CD14-positive monocyte (primary cell): ENCODE measurements around the gene SPINK6. TPM values are rescaled to one million over a fixed set of nuclear protein-coding genes. Genes with fewer than 3 reads are reported as not detected.

Experiments used
- DNase-seq, 3 donors: peaks; one replicate each; pipeline ENCODE4 v3.0.0-alpha.2; 2011 to 2022
- H2AFZ ChIP-seq: 2 replicates; pipeline ENCODE4 v1.6.0; 2012; ENCODE audit warnings: mild to moderate bottlenecking, low read depth, low read length, inconsistent platforms; ENCODE audit not compliant: insufficient read depth, poor library complexity, severe bottlenecking
- H3K27ac ChIP-seq, 2 donors: 1 replicate in 1 of 2; 2 replicates in 1 of 2; pipeline ENCODE4 v1.5.1; 2012 to 2013; ENCODE audit warnings: low read length in 2 of 2, control low read depth in 1 of 2, inconsistent platforms in 1 of 2, low read depth in 1 of 2, mild to moderate bottlenecking in 1 of 2
- H3K27me3 ChIP-seq, 2 donors: one replicate each; pipeline versions ENCODE4 v1.6.0 to v1.6.1; 2011 to 2013; ENCODE audit warnings: low read length in 2 of 2; ENCODE audit not compliant: control insufficient read depth in 2 of 2, insufficient read depth in 2 of 2
- H3K36me3 ChIP-seq, 2 donors: replicated peaks in 1 of 2; 1 replicate in 1 of 2; 2 replicates in 1 of 2; pipeline versions ENCODE4 v1.5.1 to v1.6.1; 2012 to 2013; ENCODE audit warnings: low read length in 2 of 2, control low read depth in 1 of 2, inconsistent platforms in 1 of 2, mild to moderate bottlenecking in 1 of 2; ENCODE audit not compliant: insufficient read depth in 2 of 2, control insufficient read depth in 1 of 2
- H3K4me1 ChIP-seq, 2 donors: 1 replicate in 1 of 2; 2 replicates in 1 of 2; pipeline versions ENCODE4 v1.5.1 to v1.6.1; 2012 to 2013; ENCODE audit warnings: low read length in 2 of 2, control low read depth in 1 of 2, inconsistent platforms in 1 of 2, mild to moderate bottlenecking in 1 of 2, moderate library complexity in 1 of 2; ENCODE audit not compliant: insufficient read depth in 2 of 2, control insufficient read depth in 1 of 2
- H3K4me2 ChIP-seq: replicated peaks from 2 replicates; pipeline ENCODE3; 2012; ENCODE audit warnings: low read length, moderate library complexity, mild to moderate bottlenecking; ENCODE audit not compliant: poor library complexity, severe bottlenecking; ENCODE audit errors: extremely low read depth
- H3K4me3 ChIP-seq, 3 experiments: fragments of 200-600 bp in 1 of 3; sonication (generic) in 1 of 3; replicated peaks in 1 of 3; 1 replicate in 2 of 3; 2 replicates in 1 of 3; pipeline ENCODE4 v1.5.1; 2011 to 2013; ENCODE audit warnings: low read length in 3 of 3, mild to moderate bottlenecking in 3 of 3, control low read depth in 2 of 3, low read depth in 2 of 3, inconsistent platforms in 1 of 3, moderate library complexity in 1 of 3
- H3K79me2 ChIP-seq: 2 replicates; pipeline ENCODE4 v1.6.0; 2012; ENCODE audit warnings: mild to moderate bottlenecking, control low read depth, inconsistent platforms, low read length, moderate library complexity; ENCODE audit not compliant: insufficient read depth
- H3K9ac ChIP-seq: 2 replicates; pipeline ENCODE4 v1.6.0; 2017; ENCODE audit warnings: low read length, mild to moderate bottlenecking; ENCODE audit not compliant: insufficient read depth, poor library complexity, severe bottlenecking
- H3K9me3 ChIP-seq, 2 donors: replicated peaks in 1 of 2; 1 replicate in 1 of 2; 2 replicates in 1 of 2; pipeline versions ENCODE4 v1.5.1 to v1.6.1; 2012 to 2013; ENCODE audit warnings: low read length in 2 of 2, control low read depth in 1 of 2; ENCODE audit not compliant: control insufficient read depth in 1 of 2, insufficient read depth in 1 of 2
- H4K20me1 ChIP-seq: 2 replicates; pipeline ENCODE4 v1.6.0; 2012; ENCODE audit warnings: mild to moderate bottlenecking, low read length, control low read depth, moderate library complexity; ENCODE audit not compliant: insufficient read depth
- H3K27ac Mint-ChIP-seq, 7 donors: one replicate each; pipeline ENCODE4 v1.8.0; 2020; ENCODE audit warnings: mild to moderate bottlenecking in 7 of 7, mixed read lengths in 7 of 7, moderate library complexity in 6 of 7, inconsistent platforms in 2 of 7
- H3K27me3 Mint-ChIP-seq, 3 donors: one replicate each; pipeline ENCODE4 v1.8.0; 2021 to 2022; ENCODE audit warnings: low read depth in 3 of 3, mild to moderate bottlenecking in 3 of 3, mixed read lengths in 3 of 3, moderate library complexity in 3 of 3, inconsistent platforms in 1 of 3
- H3K36me3 Mint-ChIP-seq, 2 donors: one replicate each; pipeline ENCODE4 v1.8.0; 2020; ENCODE audit warnings: mixed read lengths in 2 of 2, inconsistent platforms in 1 of 2, mild to moderate bottlenecking in 1 of 2
- H3K4me1 Mint-ChIP-seq: one replicate; pipeline ENCODE4 v1.8.0; 2020; ENCODE audit warnings: mild to moderate bottlenecking, mixed read lengths
- H3K4me3 Mint-ChIP-seq, 2 donors: one replicate each; pipeline ENCODE4 v1.8.0; 2020; ENCODE audit warnings: mild to moderate bottlenecking in 2 of 2, mixed read lengths in 2 of 2, moderate library complexity in 1 of 2
- H3K9me3 Mint-ChIP-seq, 7 donors: one replicate each; pipeline ENCODE4 v1.8.0; 2020 to 2022; ENCODE audit warnings: mixed read lengths in 7 of 7, mild to moderate bottlenecking in 6 of 7, moderate library complexity in 6 of 7, inconsistent platforms in 2 of 7
- CTCF ChIP-seq: fragments of 200-600 bp; IDR thresholded peaks from one replicate; pipeline ENCODE4 v1.8.0; 2022; ENCODE audit warnings: antibody characterized with exemption, mild to moderate bottlenecking
- WGBS: methylation state at CpG from one replicate; pipeline ENCODE4 v1.1.5; 2013; ENCODE audit warnings: missing lambda C conversion rate; ENCODE audit not compliant: insufficient coverage; 5-methylcytosine and 5-hydroxymethylcytosine counted together
- intact Hi-C, 2 donors: fragments of 100-400 bp; cut with micrococcal nuclease; formaldehyde crosslinking; loops; one replicate each; pipeline versions ENCODE4 v1.15.0 to v1.15.1; 2023
- polyA plus RNA-seq, 3 donors: library from polyadenylated mRNA; depleted of rRNA in 1 of 3; unstranded in 2 of 3; stranded (reverse) in 1 of 3; fragments of 300-500 nt in 2 of 3; fragments of >200 nt in 1 of 3; fragmentation: Illumina TruSeq in 2 of 3; gene quantifications; 1 replicate in 2 of 3; 2 replicates in 1 of 3; pipeline ENCODE4 v1.2.3, GENCODE V29; 2012 to 2021

Gene SPINK6
- polyA plus RNA-seq, 3 donors = not detected

GRCh38 chr5:148186248-148187003 lies 16.4 kb upstream of the SPINK6 start:
- peaks cover 18 to 23% of the 10 kb centered on the region in 2 donors for H3K4me1 ChIP-seq
- peak overlapping the region; percentile 43 for H3K4me2 ChIP-seq
- H3K9ac ChIP-seq = no peak overlapping the region
- Mint-ChIP-seq H3K27me3 (no peaks in the 10 kb centered on the region), H3K4me3 (peak overlapping the region in 1 of 2 donors; percentile 26), H3K27ac (peak overlapping the region; percentile 89 to 96 (median 94)), H3K4me1 (peaks cover 19% of the 10 kb centered on the region), H3K9me3 (no peaks in the 10 kb centered on the region), H3K36me3 (no peaks in the 10 kb centered on the region)
- DNase-seq = peak; percentile 91 to 99 (median 98)
- no peaks in the 10 kb centered on the region for H3K79me2 ChIP-seq
- peak overlapping the region in 1 of 3 experiments; percentile 41 for H3K4me3 ChIP-seq
- H2AFZ ChIP-seq = no peak overlapping the region
- no peaks in the 10 kb centered on the region for H4K20me1 ChIP-seq
- H3K9me3 ChIP-seq = no peaks in the 10 kb centered on the region
- H3K27me3 ChIP-seq = no peaks in the 10 kb centered on the region
- intact Hi-C loops = loop anchor here in 1 of 2 donors (5.0 to 10.0 kb wide), 3 partner anchors 196 to 848 kb away; partner anchors contain the start of gene FBXO38
- WGBS = no CpG with 5 or more reads among the region's 3 CpGs
- no peak for TF ChIP-seq CTCF
- H3K36me3 ChIP-seq = no peaks in the 10 kb centered on the region
- peak overlapping the region in 1 of 2 donors; percentile 87 for H3K27ac ChIP-seq

- intact Hi-C loops = no loop called here
- Mint-ChIP-seq H3K4me1 (peaks cover 31% of the 10 kb centered on the region), H3K9me3 (no peaks in the 10 kb centered on the region)
Measured at GRCh38 chr5:148191010-148191409, 11.8 kb upstream of the SPINK6 start.

More at GRCh38 chr5:148191010-148191409, 11.8 kb upstream of the SPINK6 start:
- Histone ChIP-seq H3K9ac (no peak overlapping the region), H3K27ac (no peak overlapping the region), H3K4me3 (no peak overlapping the region), H3K79me2 (no peaks in the 10 kb centered on the region), H3K36me3 (no peaks in the 10 kb centered on the region), H4K20me1 (no peaks in the 10 kb centered on the region), H2AFZ (no peak overlapping the region), H3K4me2 (no peak overlapping the region), H3K9me3 (no peaks in the 10 kb centered on the region), H3K27me3 (no peaks in the 10 kb centered on the region), H3K4me1 (peaks cover 22 to 25% of the 10 kb centered on the region in 2 donors)
- no peaks in the 10 kb centered on the region for H3K36me3 Mint-ChIP-seq
- no peaks in the 10 kb centered on the region for H3K27me3 Mint-ChIP-seq
- TF ChIP-seq CTCF = no peak
- H3K4me3 Mint-ChIP-seq = no peak overlapping the region
- H3K27ac Mint-ChIP-seq = no peak overlapping the region
- no peak for DNase-seq
- no CpG with 5 or more reads among the region's 1 CpG for WGBS
